ENCODE data around the gene USP31. TPM values are rescaled to one million over a fixed set of nuclear protein-coding genes. Genes with fewer than 3 reads are reported as not detected.
"Not testable (repeated sequence)": the region's sequence is repeated elsewhere in the genome, so short reads cannot be mapped to it uniquely, and the experiment has no call there.

USP31 gene
- total RNA-seq, 2 donors from 2014 or later: 16.2 to 67.3 TPM

DNA sequence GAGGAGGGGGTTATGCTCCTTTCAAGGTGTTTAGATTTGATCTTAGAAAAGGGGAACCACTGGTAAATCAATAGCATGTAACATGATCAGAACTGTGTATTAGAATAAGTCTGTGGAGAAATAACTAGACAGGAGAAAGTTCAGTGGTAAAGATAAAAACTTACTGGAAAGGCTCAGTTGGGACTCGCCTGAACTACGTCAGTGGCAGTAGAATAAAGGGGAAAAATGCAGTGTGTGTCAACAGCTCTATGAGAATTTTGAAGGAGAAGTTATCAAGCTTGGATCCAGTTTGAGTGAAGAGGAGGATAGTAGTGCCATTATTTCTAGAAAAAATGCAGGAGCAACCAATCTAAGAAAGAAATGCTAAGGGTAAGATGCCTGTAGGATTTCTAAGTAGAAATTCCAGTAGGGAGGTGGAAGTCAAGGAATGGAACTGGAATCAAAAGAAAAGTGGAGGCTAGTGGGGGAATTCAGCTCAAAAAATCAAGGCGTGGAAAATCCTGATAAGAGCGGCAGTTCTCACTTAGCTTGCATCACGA lies 48.2 kb downstream of the USP31 start:
- H3K36me3 ChIP-seq: no peaks in the 10 kb centered on the region
- intact Hi-C loops (cut with DNase I): no loop called here
- no peak overlapping the region for H3K27ac ChIP-seq
- H3K9me3 ChIP-seq: no peaks in the 10 kb centered on the region
- H3K4me3 ChIP-seq: no peak overlapping the region
- no peak for DNase-seq (ENCODE audit: low spot score)
- no peaks in the 10 kb centered on the region for H3K27me3 ChIP-seq (replicated peaks; ENCODE audit: insufficient read depth)
- no peaks in the 10 kb centered on the region for H3K4me1 ChIP-seq (replicated peaks)
- 89% methylated on average over 5 of the region's 5 CpGs for WGBS
- TF ChIP-seq POLR2A (IDR thresholded peaks at IDR 0.05): no peak
- TF ChIP-seq, protein P1, sequence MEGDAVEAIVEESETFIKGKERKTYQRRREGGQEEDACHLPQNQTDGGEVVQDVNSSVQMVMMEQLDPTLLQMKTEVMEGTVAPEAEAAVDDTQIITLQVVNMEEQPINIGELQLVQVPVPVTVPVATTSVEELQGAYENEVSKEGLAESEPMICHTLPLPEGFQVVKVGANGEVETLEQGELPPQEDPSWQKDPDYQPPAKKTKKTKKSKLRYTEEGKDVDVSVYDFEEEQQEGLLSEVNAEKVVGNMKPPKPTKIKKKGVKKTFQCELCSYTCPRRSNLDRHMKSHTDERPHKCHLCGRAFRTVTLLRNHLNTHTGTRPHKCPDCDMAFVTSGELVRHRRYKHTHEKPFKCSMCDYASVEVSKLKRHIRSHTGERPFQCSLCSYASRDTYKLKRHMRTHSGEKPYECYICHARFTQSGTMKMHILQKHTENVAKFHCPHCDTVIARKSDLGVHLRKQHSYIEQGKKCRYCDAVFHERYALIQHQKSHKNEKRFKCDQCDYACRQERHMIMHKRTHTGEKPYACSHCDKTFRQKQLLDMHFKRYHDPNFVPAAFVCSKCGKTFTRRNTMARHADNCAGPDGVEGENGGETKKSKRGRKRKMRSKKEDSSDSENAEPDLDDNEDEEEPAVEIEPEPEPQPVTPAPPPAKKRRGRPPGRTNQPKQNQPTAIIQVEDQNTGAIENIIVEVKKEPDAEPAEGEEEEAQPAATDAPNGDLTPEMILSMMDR (IDR thresholded peaks at IDR 0.05): no peak
- TF ChIP-seq POLR2AphosphoS5 (IDR thresholded peaks at IDR 0.05): no peak

DNA sequence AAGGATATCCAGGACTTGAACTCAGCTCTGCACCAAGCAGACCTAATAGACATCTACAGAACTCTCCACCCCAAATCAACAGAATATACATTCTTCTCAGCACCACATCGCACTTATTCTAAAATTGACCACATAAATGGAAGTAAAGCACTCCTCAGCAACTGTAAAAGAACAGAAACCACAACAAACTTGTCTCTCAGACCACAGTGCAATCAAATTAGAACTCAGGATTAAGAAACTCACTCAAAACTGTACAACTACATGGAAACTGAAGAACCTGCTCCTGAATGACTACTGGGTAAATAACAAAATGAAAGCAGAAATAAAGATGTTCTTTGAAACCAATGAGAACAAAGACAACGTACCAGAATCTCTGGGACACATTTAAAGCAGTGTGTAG lies 52.8 kb downstream of the USP31 start:
- intact Hi-C loops (cut with DNase I); DNase-seq (ENCODE audit: low spot score); H3K4me1 ChIP-seq (replicated peaks); H3K4me3 ChIP-seq; H3K27me3 ChIP-seq (replicated peaks; ENCODE audit: insufficient read depth); H3K27ac ChIP-seq; H3K9me3 ChIP-seq; H3K36me3 ChIP-seq: not testable (repeated sequence)
- WGBS: 54% methylated on average over 2 of the region's 2 CpGs

DNA sequence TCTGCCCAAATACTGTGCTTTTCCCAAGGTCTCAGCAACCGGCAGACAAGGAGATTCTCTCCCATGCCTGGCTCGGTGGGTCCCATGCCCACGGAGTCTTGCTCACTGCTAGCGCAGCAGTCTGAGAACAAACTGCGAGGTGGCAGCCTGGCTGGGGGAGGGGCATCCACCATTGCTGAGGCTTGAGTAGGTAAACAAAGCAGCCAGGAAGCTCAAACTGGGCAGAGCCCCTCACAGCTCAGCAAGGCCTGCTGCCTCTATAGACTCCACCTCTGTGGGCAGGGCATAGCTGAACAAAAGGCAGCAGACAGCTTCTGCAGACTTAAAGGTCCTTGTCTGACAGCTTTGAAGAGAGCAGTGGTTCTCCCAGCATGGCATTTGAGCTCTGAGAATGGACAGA lies 55.1 kb downstream of the USP31 start:
- WGBS: 86% methylated on average over 5 of the region's 5 CpGs
- not testable (repeated sequence) for H3K36me3 ChIP-seq

DNA sequence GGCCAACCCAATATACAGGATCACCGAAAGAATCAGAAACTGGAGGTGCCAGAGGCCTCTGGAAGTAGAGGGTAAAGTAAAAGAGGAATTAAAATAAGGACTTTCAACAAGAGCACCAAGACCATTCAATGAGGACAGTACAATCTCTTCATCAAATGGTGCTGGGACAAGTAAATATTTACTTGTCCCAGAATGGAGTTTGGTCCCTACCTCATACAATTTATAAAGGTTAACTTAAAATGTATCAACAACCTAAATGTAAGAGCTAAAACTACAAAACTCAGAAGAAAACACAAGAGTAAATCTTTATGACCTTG lies 56.5 kb downstream of the USP31 start:
- DNase-seq (ENCODE audit: low spot score): no peak
- Histone ChIP-seq H3K4me3 (no peak overlapping the region), H3K9me3 (no peaks in the 10 kb centered on the region), H3K27me3 (replicated peaks; ENCODE audit: insufficient read depth) (no peaks in the 10 kb centered on the region), H3K27ac (no peak overlapping the region), H3K4me1 (replicated peaks) (no peaks in the 10 kb centered on the region), H3K36me3 (no peaks in the 10 kb centered on the region)
- TF ChIP-seq POLR2AphosphoS5 (IDR thresholded peaks at IDR 0.05) (no peak), POLR2A (IDR thresholded peaks at IDR 0.05) (no peak)
- TF ChIP-seq, protein P1 (IDR thresholded peaks at IDR 0.05): no peak
- intact Hi-C loops (cut with DNase I): no loop called here
- 76% methylated on average over 1 of the region's 1 CpG for WGBS

More for the DNA sequence above, 55.1 kb downstream of the USP31 start:
- H3K27ac ChIP-seq; H3K27me3 ChIP-seq (replicated peaks; ENCODE audit: insufficient read depth); DNase-seq (ENCODE audit: low spot score); H3K9me3 ChIP-seq; H3K4me3 ChIP-seq; H3K4me1 ChIP-seq (replicated peaks); intact Hi-C loops (cut with DNase I): not testable (repeated sequence)

DNA sequence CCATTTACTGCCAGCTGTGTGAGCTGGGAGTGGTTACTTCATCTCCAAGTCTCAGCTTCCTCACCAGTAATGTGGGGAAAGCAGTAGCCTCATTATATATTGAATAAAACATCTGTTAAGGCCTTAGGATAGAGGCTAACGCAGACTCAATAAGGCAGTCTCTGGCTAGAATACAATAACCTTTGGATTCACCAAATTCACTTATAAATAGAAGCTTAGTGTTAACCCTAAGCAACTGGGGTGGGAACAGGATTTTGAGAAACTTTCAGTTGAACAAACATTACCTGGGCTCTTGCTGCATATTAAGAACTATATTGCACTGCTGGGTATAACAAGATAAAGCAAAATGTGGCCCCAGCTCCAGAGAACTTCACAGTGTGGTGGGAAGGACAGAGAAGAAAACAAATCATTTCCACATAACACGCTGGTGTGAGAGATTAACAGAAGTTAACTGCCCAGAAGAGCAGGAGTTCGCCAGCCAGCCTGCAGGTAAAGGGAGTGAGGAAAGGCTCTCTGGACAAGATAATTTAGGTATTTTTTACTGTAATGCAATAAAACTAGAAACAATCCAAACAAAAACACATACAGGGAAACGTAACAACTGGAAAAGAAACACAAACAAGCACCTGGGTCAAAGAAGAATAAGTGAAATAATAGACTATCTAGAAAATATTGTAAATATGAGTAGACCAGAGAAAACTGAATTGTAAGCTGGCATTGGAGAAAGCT lies 57.0 kb downstream of the USP31 start:
- Histone ChIP-seq H3K36me3 (no peaks in the 10 kb centered on the region), H3K27me3 (replicated peaks; ENCODE audit: insufficient read depth) (no peaks in the 10 kb centered on the region), H3K4me1 (replicated peaks) (no peaks in the 10 kb centered on the region), H3K27ac (no peak overlapping the region), H3K9me3 (no peaks in the 10 kb centered on the region), H3K4me3 (no peak overlapping the region)
- intact Hi-C loops (cut with DNase I): no loop called here
- 92% methylated on average over 4 of the region's 4 CpGs for WGBS
- TF ChIP-seq POLR2AphosphoS5 (IDR thresholded peaks at IDR 0.05) (no peak), POLR2A (IDR thresholded peaks at IDR 0.05) (no peak)
- TF ChIP-seq, protein P1 (IDR thresholded peaks at IDR 0.05): no peak
- DNase-seq (ENCODE audit: low spot score): no peak

DNA sequence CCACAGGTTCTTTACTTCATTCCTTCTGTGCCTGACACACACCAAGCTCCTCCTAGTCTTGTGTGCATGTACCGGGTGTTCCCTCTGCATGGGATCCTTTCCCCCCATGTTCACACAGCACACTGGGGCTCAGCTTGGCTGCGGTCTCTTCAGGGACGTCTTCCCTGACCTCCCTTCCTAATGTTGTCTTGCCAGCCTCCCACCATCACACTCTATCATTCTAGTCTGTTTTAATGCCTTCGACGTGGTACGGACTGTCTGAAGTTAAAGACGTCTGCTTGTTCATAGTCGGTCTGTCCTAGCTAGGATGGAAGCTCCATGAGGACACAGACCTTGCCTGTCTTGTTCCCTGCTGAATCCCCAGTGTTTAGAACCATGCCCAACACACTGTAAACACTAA lies 60.1 kb downstream of the USP31 start:
- intact Hi-C loops (cut with DNase I): no loop called here
- no peak for TF ChIP-seq POLR2A (IDR thresholded peaks at IDR 0.05)
- TF ChIP-seq, protein P1 (IDR thresholded peaks at IDR 0.05): no peak
- TF ChIP-seq POLR2AphosphoS5 (IDR thresholded peaks at IDR 0.05): no peak
- Histone ChIP-seq H3K36me3 (no peaks in the 10 kb centered on the region), H3K27me3 (replicated peaks; ENCODE audit: insufficient read depth) (no peaks in the 10 kb centered on the region), H3K4me3 (no peak overlapping the region), H3K27ac (no peak overlapping the region), H3K9me3 (no peaks in the 10 kb centered on the region), H3K4me1 (replicated peaks) (no peaks in the 10 kb centered on the region)
- WGBS: 89% methylated on average over 8 of the region's 8 CpGs
- no peak for DNase-seq (ENCODE audit: low spot score)

All from prostate gland (tissue), 2 donors.